Activated CD4-positive, alpha-beta memory T cell treated with anti-CD3 and anti-CD28 coated beads, Interleukin-2, amount 10 ng/mL, durations not matched to agents 7 days and 5 days (primary cell): Measurements from ENCODE around the gene AP3B2. TPM values are rescaled to one million over a fixed set of nuclear protein-coding genes. Genes with fewer than 3 reads are reported as not detected.

ENCODE experiments used
- CTCF ChIA-PET: fragments of 350-600 bp; sonication (Branson Sonifier 250); formaldehyde crosslinking; loops from one replicate; lab custom pipeline; 2021; ENCODE audit warnings: antibody characterized with exemption, inconsistent platforms; lab: Charles Lee
- POLR2A ChIA-PET: fragments of 350-600 bp; sonication (Branson Sonifier 250); formaldehyde crosslinking; loops from one replicate; lab custom pipeline; 2021; ENCODE audit warnings: antibody characterized with exemption; lab: Charles Lee
- DNase-seq: peaks from one replicate; pipeline ENCODE4 v3.0.0-alpha.2; 2020
- H3K27ac Mint-ChIP-seq: one replicate; pipeline ENCODE4 v1.8.0; 2021; ENCODE audit warnings: mild to moderate bottlenecking, mixed read lengths
- H3K27me3 Mint-ChIP-seq: one replicate; pipeline ENCODE4 v1.8.0; 2021; ENCODE audit warnings: mixed read lengths
- H3K36me3 Mint-ChIP-seq: one replicate; pipeline ENCODE4 v1.8.0; 2021; ENCODE audit warnings: low read depth, mixed read lengths
- H3K4me1 Mint-ChIP-seq: one replicate; pipeline ENCODE4 v1.8.0; 2021; ENCODE audit warnings: mixed read lengths
- H3K4me3 Mint-ChIP-seq: one replicate; pipeline ENCODE4 v1.8.0; 2021; ENCODE audit warnings: mild to moderate bottlenecking, mixed read lengths
- H3K9me3 Mint-ChIP-seq: one replicate; pipeline ENCODE4 v1.8.0; 2021; ENCODE audit warnings: mixed read lengths
- total RNA-seq, 2 experiments: library from RNA; stranded (reverse); gene quantifications; one replicate each; pipeline ENCODE4 v1.2.3, GENCODE V29; 2021

AP3B2 gene
- total RNA-seq: not detected

DNA sequence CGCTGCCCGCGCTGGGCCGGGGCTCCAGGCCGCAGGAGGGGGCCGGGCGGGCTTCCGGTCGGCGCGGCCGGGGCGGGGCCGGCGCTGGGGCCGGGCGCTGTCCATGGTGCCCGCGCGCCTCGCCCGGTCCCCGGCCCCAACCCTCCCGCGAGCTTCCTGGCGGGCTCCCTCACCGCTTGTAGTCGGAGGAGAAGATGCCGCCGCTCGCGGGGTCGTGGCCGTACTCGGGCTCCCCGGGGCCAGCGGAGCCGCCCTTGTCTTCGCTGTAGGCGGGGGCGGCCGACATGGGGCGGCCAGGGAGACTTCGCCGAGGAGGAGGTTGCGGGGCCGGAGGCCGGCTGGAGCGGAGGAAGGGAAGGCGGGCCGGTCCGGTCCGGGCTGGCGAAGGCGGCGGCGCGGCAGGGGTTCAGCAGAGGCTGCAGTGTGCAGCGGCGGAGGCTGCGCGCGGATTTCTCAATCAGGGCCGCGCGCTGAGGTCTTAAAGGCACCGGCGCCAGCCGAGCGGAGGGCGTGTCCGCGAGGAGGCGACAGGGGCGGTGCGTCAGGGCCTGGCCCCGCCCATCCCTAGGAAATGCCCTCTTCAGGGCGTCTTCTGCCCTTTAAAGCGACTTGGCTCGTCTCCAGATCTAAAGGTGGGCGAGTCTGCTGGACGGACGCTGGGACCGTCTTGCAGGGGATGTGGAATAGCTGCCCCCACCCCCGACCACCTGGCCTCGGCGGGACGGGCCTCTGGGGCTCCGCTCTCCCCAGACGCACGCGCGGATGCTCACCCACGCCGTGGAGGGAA, at the start of gene AP3B2:
TSS of gene AP3B2 (minus strand) at position 455 of the 787 bp plus-strand sequence. CDS start at position 286, 169 bp downstream.
- CTCF ChIA-PET: interaction anchor here (0.6 to 1.1 kb wide), 2 partner anchors 101 to 123 kb away, joined by 3 read pairs; no protein-coding TSS in a partner anchor
- Mint-ChIP-seq H3K4me3 (peak within 1 kb of the TSS; percentile 45), H3K9me3 (no peaks in the 10 kb centered on the region), H3K36me3 (no peaks in the 10 kb centered on the region), H3K27me3 (no peaks in the 10 kb centered on the region), H3K4me1 (no peaks in the 10 kb centered on the region), H3K27ac (no peak within 1 kb of the TSS)
- DNase-seq: peak; percentile 74
- POLR2A ChIA-PET: interaction anchor here (0.6 to 1.4 kb wide), 3 partner anchors 40 to 359 kb away, joined by 3 to 4 read pairs (median 4); no protein-coding TSS in a partner anchor

DNA sequence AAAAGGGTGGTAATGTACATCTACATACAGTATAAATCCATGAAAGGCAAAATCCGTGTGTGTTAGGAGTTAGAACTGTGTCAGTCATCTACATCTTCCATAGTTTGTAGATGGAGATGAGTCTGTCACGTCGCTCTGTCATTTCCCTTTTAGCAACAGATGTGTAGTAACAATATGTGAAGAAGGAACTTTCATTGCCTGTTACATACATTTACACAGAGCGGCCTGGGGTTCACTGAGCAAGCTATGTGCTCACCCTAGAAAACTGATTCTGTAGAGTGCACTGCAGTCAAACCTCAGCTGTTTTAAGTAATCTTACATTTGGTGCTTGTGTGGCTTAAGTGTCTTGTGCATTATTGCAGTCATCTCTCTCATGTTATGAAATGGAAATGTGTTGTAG, 41.6 kb upstream of the AP3B2 start:
- POLR2A ChIA-PET: interaction anchor here (0.8 to 5.2 kb wide), 10 partner anchors 9 to 311 kb away, joined by 3 to 49 read pairs (median 4); partner anchors contain the start of genes RPS17 and WHAMM
- no peaks in the 10 kb centered on the region for H3K9me3 Mint-ChIP-seq
- H3K4me1 Mint-ChIP-seq: peaks cover 48% of the 10 kb centered on the region
- H3K27ac Mint-ChIP-seq: peak overlapping the region; percentile 92
- DNase-seq: no peak
- no peaks in the 10 kb centered on the region for H3K27me3 Mint-ChIP-seq
- CTCF ChIA-PET: interaction anchor here (0.7 to 2.1 kb wide), 7 partner anchors 59 to 260 kb away, joined by 3 to 14 read pairs (median 6); partner anchors contain the start of genes C15orf40 and RPS17
- peak overlapping the region; percentile 96 for H3K4me3 Mint-ChIP-seq
- H3K36me3 Mint-ChIP-seq: peaks cover 37% of the 10 kb centered on the region

- ChIA-PET POLR2A (interaction anchor here (0.8 to 5.2 kb wide), 12 partner anchors 9 to 312 kb away, joined by 3 to 49 read pairs (median 4); partner anchors contain the start of genes RPS17 and WHAMM), CTCF (interaction anchor here (0.9 to 2.1 kb wide), 11 partner anchors 36 to 497 kb away, joined by 3 to 14 read pairs (median 3); partner anchors contain the start of gene RPS17)
- Mint-ChIP-seq H3K36me3 (peaks cover 32% of the 10 kb centered on the region), H3K4me3 (peak overlapping the region; percentile 96), H3K9me3 (no peaks in the 10 kb centered on the region), H3K4me1 (peaks cover 44% of the 10 kb centered on the region), H3K27ac (peak overlapping the region; percentile 92), H3K27me3 (no peaks in the 10 kb centered on the region)
- peak; percentile 25 for DNase-seq
These were observed 41.1 kb upstream of the AP3B2 start for GRCh38 chr15:82750831-82751180.

GRCh38 chr15:82749951-82750830, 40.5 kb upstream of the AP3B2 start:
- DNase-seq: peak; percentile 86
- peak overlapping the region; percentile 92 for H3K27ac Mint-ChIP-seq
- H3K4me1 Mint-ChIP-seq: peaks cover 43% of the 10 kb centered on the region
- ChIA-PET POLR2A (interaction anchor here (0.7 to 5.2 kb wide), 18 partner anchors 9 to 488 kb away, joined by 3 to 49 read pairs (median 4); partner anchors contain the start of genes C15orf40, EFL1, RAMAC and RPS17), CTCF (interaction anchor here (0.6 to 2.1 kb wide), 14 partner anchors 11 to 498 kb away, joined by 3 to 14 read pairs (median 3); partner anchors contain the start of gene RPS17)
- peak overlapping the region; percentile 96 for H3K4me3 Mint-ChIP-seq
- no peaks in the 10 kb centered on the region for H3K9me3 Mint-ChIP-seq
- peaks cover 28% of the 10 kb centered on the region for H3K36me3 Mint-ChIP-seq
- no peaks in the 10 kb centered on the region for H3K27me3 Mint-ChIP-seq

DNA sequence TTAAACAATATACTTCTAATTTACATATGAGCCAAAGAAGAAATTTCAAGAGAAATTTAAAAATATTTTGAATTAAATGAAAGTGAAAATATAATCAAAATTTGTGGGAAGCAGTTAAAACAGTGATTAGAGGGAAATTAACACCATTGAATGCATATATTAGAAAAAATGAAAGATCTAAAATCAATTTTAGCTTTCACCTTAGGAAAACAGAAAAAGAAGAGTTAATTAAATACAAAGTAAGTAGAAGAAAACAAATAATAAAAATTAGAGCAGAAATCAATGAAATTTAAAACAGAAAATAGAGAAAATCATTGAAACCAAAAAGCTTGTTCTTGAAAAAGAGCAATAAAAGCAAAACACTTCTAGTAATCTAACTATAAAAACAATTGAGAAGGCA, 38.6 kb upstream of the AP3B2 start:
- peaks cover 37% of the 10 kb centered on the region for H3K4me1 Mint-ChIP-seq
- H3K36me3 Mint-ChIP-seq: peaks cover 18% of the 10 kb centered on the region
- ChIA-PET POLR2A (interaction anchor here (5.2 kb wide), 1 partner anchor 62 kb away, joined by 49 read pairs; the partner anchor contains the start of gene WHAMM), CTCF (interaction anchor here (0.6 kb wide), 1 partner anchor 127 kb away, joined by 3 read pairs; no protein-coding TSS in a partner anchor)
- DNase-seq: no peak
- no peak overlapping the region for H3K4me3 Mint-ChIP-seq
- H3K27ac Mint-ChIP-seq: no peak overlapping the region
- H3K9me3 Mint-ChIP-seq: no peaks in the 10 kb centered on the region
- no peaks in the 10 kb centered on the region for H3K27me3 Mint-ChIP-seq

DNA sequence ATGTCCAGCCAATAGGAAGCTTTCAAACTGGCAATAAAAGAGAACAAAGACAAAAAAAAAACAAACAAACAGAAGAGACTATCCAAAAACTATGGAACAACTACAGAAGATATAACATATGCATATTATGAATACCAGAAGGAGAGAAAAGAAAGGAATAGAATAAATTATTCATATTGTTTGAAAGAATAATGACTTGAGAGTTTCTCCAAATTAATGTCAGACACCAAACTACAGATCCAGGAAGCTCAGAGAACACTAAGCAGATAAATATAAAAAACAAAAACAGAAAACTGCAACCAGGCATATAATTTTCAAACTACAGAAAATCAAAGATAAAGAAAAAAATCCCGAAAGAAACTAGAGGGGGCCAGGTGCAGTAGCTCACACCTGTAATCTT, 34.1 kb upstream of the AP3B2 start:
- CTCF ChIA-PET: no interaction called here
- H3K27ac Mint-ChIP-seq: no peak overlapping the region
- no peaks in the 10 kb centered on the region for H3K9me3 Mint-ChIP-seq
- H3K4me3 Mint-ChIP-seq: no peak overlapping the region
- H3K36me3 Mint-ChIP-seq: no peaks in the 10 kb centered on the region
- H3K4me1 Mint-ChIP-seq: peaks cover 6% of the 10 kb centered on the region
- no peak for DNase-seq
- H3K27me3 Mint-ChIP-seq: no peaks in the 10 kb centered on the region
- POLR2A ChIA-PET: no interaction called here

- no peak for DNase-seq
- H3K27me3 Mint-ChIP-seq: no peaks in the 10 kb centered on the region
- H3K4me1 Mint-ChIP-seq: no peaks in the 10 kb centered on the region
- H3K4me3 Mint-ChIP-seq: no peak overlapping the region
- no peaks in the 10 kb centered on the region for H3K36me3 Mint-ChIP-seq
- H3K27ac Mint-ChIP-seq: no peak overlapping the region
- POLR2A ChIA-PET: no interaction called here
- CTCF ChIA-PET: no interaction called here
- H3K9me3 Mint-ChIP-seq: no peaks in the 10 kb centered on the region
These were observed 32.5 kb upstream of the AP3B2 start for GRCh38 chr15:82742134-82742533.

- no peak overlapping the region for H3K27ac Mint-ChIP-seq
- ChIA-PET CTCF (interaction anchor here (0.8 to 1.0 kb wide), 2 partner anchors 11 to 261 kb away, joined by 3 read pairs; no protein-coding TSS in a partner anchor), POLR2A (no interaction called here)
- H3K9me3 Mint-ChIP-seq: no peaks in the 10 kb centered on the region
- H3K27me3 Mint-ChIP-seq: no peaks in the 10 kb centered on the region
- no peaks in the 10 kb centered on the region for H3K36me3 Mint-ChIP-seq
- DNase-seq: no peak
- no peak overlapping the region for H3K4me3 Mint-ChIP-seq
- no peaks in the 10 kb centered on the region for H3K4me1 Mint-ChIP-seq
These were observed 29.4 kb upstream of the AP3B2 start for GRCh38 chr15:82739086-82739485.

DNA sequence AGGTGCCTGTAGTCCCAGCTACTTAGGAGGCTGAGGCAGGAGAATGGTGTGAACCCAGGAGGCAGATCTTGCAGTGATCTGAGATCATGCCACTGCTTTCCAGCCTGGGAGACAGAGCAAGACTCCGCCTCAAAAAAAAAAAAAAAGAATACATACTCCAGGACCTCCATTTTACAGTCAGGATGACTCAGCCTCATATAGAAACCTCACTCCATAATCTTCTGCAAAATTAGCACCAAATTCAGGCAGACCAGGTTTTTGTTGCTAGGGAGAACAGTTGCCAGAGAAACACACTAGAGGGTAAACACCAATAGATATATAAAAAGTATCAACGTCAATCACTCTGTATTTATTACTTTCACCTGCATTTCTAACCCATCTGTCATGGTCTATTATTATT, 28.3 kb upstream of the AP3B2 start:
- Mint-ChIP-seq H3K9me3 (no peaks in the 10 kb centered on the region), H3K4me3 (no peak overlapping the region), H3K4me1 (no peaks in the 10 kb centered on the region), H3K27me3 (no peaks in the 10 kb centered on the region), H3K27ac (no peak overlapping the region), H3K36me3 (no peaks in the 10 kb centered on the region)
- no peak for DNase-seq
- ChIA-PET CTCF (no interaction called here), POLR2A (no interaction called here)

DNA sequence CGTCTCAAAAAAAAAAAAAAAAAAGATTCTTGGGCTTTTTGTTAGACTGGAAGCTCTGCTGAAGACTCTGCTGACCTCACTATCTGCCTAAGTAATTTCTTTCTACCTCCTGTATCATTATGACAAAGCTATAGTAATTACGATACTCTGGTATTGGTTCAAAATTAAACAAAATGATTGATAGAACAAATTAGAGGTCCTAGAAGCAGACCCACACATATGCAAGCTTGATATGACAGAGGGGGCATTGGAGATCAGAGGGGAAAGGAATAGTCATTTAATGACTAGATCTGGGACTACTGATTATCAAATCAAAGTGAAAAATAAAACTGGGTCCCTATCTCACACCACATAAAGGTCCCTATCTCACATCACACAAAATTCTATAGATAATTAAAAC, 21.9 kb upstream of the AP3B2 start:
- H3K36me3 Mint-ChIP-seq: peaks cover 4% of the 10 kb centered on the region
- no peaks in the 10 kb centered on the region for H3K27me3 Mint-ChIP-seq
- H3K4me3 Mint-ChIP-seq: no peak overlapping the region
- ChIA-PET CTCF (no interaction called here), POLR2A (no interaction called here)
- DNase-seq: no peak
- H3K4me1 Mint-ChIP-seq: no peaks in the 10 kb centered on the region
- H3K27ac Mint-ChIP-seq: no peak overlapping the region
- H3K9me3 Mint-ChIP-seq: no peaks in the 10 kb centered on the region

- H3K36me3 Mint-ChIP-seq: peaks cover 4% of the 10 kb centered on the region
- no peaks in the 10 kb centered on the region for H3K4me1 Mint-ChIP-seq
- ChIA-PET CTCF (no interaction called here), POLR2A (no interaction called here)
- no peaks in the 10 kb centered on the region for H3K27me3 Mint-ChIP-seq
- no peak overlapping the region for H3K27ac Mint-ChIP-seq
- no peak for DNase-seq
- H3K4me3 Mint-ChIP-seq: no peak overlapping the region
- no peaks in the 10 kb centered on the region for H3K9me3 Mint-ChIP-seq
These were observed 20.4 kb upstream of the AP3B2 start for GRCh38 chr15:82730022-82730530.

GRCh38 chr15:82726816-82727215, 17.1 kb upstream of the AP3B2 start:
- H3K4me3 Mint-ChIP-seq: no peak overlapping the region
- no peak for DNase-seq
- H3K27me3 Mint-ChIP-seq: no peaks in the 10 kb centered on the region
- ChIA-PET CTCF (no interaction called here), POLR2A (no interaction called here)
- H3K27ac Mint-ChIP-seq: no peak overlapping the region
- no peaks in the 10 kb centered on the region for H3K9me3 Mint-ChIP-seq
- H3K36me3 Mint-ChIP-seq: no peaks in the 10 kb centered on the region
- no peaks in the 10 kb centered on the region for H3K4me1 Mint-ChIP-seq
